Eye (tissue), 1 donor: Measurements from ENCODE around the gene CELF4.

Source experiments
- DNase-seq: peaks from one replicate; pipeline ENCODE4 v3.0.0-alpha.2; 2015

Gene CELF4

DNA sequence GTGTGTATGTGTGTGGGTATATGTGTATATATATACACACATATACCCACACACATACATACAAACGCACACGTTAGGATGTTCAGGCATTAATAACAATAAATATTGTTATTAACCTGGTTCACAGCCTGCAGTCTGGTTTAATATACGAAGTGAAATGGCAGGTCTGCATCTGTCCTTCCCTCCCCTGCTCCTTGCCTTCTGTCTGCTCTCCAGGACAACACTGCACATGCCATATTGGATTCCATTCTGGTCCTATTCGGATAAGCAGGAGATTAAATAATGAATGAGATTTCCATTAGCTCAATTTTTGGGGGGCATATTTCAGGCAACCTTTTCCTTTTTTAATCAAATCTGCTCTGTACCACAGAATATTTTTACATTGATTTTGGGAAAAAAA, 158.0 kb downstream of the CELF4 start:
- DNase-seq = no peak

DNA sequence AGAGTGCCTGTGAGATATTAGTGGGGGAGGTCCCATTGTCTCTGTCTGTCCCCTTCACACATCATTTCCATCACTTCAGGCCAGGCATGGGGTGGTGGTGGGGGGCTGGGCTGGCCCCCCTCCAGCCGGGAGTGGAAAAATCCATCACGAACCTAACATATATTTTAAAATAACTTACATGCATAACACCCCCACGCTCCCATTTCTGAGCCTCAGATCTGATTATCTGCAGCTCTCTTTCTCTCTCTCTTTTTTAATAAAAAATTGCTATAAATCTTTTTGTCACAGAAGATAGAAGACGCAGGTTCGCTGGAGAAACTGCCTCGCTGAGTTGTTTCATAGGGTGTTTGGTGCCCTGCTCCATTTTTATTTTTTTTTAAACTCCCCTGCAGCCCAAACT, 159.8 kb downstream of the CELF4 start:
- DNase-seq = no peak

GRCh38 chr18:37405229-37405628, 160.4 kb downstream of the CELF4 start:
- no peak for DNase-seq

GRCh38 chr18:37403788-37404187, 161.8 kb downstream of the CELF4 start:
- no peak for DNase-seq

GRCh38 chr18:37403100-37403781, 162.4 kb downstream of the CELF4 start:
- peak; percentile 83 for DNase-seq

DNA sequence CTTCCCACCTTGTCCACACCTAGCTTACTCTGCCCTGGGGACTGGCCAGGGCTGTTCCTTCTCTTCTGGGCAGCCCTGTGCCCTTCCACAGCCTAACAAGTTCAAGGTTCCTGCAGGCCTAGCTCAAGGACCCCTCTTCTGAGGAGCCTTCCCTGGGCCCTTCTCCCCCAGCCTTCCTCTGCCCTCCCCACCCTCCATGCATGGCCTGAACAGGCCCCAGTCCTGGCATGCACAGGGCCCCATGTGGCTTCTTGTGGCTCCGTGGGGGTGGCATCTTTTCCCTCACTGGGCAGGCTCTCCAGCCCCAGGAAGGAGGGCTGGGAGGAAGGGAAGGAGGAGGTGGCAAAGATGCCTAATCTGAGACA, 162.9 kb downstream of the CELF4 start:
- DNase-seq = no peak

GRCh38 chr18:37400802-37401201, 164.8 kb downstream of the CELF4 start:
- DNase-seq = peak; percentile 61

- peak; percentile 6 for DNase-seq
These were observed 167.2 kb downstream of the CELF4 start for GRCh38 chr18:37398248-37398920.

- peak; percentile 45 for DNase-seq
These were observed 167.8 kb downstream of the CELF4 start for GRCh38 chr18:37397814-37398213.

GRCh38 chr18:37396971-37397720, 168.5 kb downstream of the CELF4 start:
- DNase-seq = peak; percentile 6

- DNase-seq = peak; percentile 4
These were observed 170.0 kb downstream of the CELF4 start for GRCh38 chr18:37395631-37396030.

- DNase-seq = no peak
These were observed 170.5 kb downstream of the CELF4 start for GRCh38 chr18:37395138-37395537.

DNA sequence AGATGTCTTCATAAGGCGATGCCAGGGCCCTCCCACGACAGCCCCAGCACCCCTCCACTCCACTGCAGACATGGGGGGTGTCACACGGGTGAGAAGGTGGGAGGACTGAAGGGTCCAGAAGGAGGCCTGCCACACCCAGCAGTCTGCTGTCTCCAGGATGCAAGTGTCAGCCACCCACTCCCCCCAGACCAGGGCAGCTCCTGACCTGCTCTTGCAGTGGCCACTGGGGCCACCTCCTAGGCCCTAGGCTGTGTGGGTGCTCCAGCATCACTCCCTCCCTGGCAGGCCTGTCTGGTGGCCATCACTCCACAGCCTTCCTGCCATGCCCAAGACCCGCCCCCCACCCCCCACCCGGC, 171.0 kb downstream of the CELF4 start:
- no peak for DNase-seq

- peak; percentile 94 for DNase-seq
These were observed 171.5 kb downstream of the CELF4 start for GRCh38 chr18:37393945-37394609.

DNA sequence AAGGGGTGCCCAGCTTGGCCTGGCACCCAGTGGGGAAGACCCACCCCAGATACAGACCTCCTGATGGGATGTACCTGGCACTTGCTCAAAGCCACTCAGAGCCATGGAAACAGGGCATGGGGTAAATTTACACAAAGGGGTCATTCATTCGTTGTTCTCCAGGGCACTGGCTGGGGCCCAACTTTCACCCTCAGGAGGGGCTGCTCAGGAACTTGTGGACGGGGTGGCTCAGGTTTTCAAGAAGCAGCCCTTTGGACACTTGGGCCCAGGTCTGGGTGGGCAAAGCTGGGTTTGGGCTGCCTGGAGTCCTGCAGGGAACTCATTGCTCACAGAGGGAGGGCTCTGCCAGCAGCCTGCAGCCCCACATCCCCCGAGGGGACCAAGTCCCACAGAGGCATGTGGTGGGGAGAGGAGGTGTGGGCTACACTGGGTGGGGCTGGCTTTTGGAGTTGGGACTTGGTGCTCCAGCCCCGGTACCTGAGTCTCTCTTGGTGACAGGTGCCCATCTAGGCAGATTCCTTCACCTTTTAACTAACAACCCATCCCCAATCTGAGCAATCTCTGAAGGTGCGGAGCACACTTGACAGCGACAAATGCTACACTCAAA, 172.3 kb downstream of the CELF4 start:
- DNase-seq = peak; percentile 51

- DNase-seq = no peak
These were observed 172.9 kb downstream of the CELF4 start for GRCh38 chr18:37392648-37393047.

- DNase-seq = no peak
These were observed 173.7 kb downstream of the CELF4 start for GRCh38 chr18:37391698-37392548.

- no peak for DNase-seq
These were observed 174.4 kb downstream of the CELF4 start for GRCh38 chr18:37391156-37391555.

GRCh38 chr18:37390687-37391086, 174.9 kb downstream of the CELF4 start:
- no peak for DNase-seq

DNA sequence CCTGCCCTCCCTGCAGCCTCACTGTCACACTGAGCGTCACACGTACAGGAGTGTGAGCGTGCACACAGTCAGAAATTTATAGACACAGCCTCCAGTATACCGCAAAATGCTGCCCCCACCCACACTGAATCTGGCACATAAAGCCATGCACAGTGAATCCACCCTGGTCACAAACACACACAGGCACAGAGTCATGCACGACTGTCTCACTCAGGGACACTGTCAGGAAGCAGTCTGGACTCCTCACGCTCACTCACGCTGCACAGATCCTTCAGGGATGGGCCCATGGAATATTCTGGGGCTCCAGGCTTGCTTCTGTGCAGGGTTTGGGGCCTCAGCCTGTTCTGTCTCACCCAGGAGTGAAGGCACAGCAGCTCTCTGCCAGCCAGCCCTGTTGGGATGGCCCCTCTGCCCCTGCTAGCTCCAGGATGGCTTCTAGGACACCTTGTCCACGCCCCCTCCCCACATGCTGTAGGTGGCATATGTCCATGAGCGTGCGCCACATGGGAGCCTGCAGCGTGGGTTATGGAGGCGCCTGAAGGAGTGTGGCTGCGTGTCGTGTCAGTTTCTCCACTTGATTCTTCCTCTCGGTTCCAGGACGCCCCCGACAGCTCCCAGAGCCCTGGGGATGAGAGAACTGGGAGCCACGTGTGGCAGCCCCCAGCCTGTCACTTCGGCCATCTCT, 175.8 kb downstream of the CELF4 start:
- DNase-seq = no peak

- no peak for DNase-seq
These were observed 176.6 kb downstream of the CELF4 start for GRCh38 chr18:37389041-37389440.

DNA sequence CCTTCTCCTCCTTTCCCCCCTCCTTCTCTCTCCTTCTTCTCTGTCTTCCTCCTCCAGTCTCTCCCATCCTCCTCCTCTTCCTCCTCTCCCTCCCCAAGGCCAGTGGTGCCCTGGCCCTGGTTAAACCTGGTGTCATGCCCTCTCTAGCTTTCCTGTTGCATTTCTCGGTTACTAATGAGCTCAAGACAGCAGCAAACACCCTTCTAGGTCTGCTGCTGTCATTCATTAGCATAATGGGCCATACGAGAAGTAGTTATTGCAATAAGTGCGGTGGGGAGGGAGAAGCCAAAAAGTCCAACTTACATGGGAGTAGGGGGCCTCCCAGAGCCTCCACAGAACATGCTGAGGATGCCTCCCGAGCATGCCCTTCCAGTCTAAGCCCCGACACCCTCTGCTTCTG, 177.2 kb downstream of the CELF4 start:
- DNase-seq = no peak
